CD4-positive, alpha-beta T cell treated with Interleukin-10 for 1 hour (primary cell): Measurements from ENCODE around the gene SLC16A7.
"Not testable (repeated sequence)": the region's sequence is repeated elsewhere in the genome, so short reads cannot be mapped to it uniquely, and the experiment has no call there.

Experiments
- DNase-seq: peaks from one replicate; pipeline ENCODE4 v3.0.0-alpha.2; 2020

Gene SLC16A7

DNA sequence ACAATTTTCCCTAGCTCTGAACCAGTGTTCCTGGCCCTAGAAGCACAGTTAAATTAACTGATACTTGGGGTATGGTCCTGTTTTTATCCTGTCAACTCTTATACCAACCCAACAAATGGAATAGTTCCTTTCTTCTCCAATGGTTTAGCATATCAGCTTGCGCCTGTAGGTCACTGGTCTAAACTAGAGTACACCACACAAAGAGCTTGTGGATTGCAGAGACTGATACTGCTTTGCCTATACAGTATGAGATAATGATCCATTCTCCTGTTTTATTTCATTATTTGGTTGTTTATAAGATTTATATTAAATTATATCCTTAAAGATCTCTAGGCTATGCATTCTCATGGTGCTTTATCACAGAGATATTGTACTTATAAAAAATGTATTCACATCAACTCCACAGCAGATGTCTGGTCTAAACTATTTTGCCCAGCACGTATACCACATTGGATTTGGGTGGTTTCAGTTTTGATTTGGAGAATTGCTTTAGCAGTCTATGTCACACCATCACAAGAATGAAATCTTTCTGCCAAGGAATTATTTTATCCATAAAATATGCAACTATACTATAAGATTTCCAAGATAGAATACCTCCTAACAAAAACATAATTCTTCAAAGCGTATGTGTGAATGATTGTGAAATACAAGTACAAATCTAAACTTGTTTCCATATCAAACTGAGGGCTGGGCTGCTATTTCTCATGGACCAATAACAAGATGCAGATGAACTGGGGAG is 142.1 kb downstream of the SLC16A7 start:
- no peak for DNase-seq

DNA sequence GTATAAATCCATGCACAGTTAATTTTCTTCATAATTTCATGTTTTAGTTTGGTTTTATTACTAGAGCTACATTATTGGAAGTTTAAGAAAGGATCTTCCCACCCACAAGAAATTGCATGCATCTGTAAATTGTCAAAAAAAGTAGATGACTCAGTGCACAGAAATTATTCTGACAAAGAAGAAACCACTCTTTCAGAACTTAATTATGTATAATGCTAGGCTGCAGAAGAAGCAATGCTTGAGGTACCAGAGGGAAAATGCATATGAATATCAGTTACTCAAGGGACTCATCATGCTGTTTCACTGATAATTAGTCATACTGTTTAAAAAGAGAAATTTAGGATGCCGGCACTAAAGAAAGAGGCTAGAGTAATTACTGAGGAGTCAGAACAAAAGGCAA is 147.0 kb downstream of the SLC16A7 start:
- DNase-seq, result no peak

DNA sequence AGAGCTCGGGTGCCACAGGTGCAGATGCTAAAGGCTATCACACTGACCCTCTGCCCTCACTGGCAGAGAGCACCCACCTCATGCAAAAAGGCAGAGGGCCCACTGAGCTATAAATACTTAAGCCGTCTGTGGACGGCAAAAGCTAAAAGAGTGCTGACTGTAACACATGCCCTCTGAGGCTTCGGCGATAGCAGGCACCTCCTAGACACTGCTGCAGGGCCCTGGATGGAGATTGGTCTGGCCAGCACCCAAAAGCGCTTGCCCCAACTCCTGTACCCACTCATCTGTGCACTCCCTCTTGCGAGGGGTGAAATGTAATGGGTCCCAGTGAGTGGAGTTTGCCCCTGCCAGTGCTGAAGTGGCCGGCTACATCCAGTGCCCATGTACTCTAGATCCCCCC is 148.7 kb downstream of the SLC16A7 start:
- DNase-seq, result no peak

DNA sequence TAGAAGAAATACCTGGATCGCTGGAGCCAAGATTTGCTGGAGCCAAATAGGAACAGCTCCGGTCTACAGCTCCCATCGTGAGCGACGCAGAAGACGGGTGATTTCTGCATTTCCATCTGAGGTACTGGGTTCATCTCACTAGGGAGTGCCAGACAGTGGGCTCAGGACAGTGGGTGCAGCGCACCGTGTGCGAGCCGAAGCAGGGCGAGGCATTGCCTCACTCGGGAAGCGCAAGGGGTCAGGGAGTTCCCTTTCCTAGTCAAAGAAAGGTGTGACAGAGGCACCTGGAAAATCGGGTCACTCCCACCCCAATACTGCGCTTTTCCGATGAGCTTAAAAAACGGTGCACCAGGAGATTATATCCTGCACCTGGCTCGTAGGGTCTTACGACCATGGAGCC is 155.3 kb downstream of the SLC16A7 start:
- not testable (repeated sequence) for DNase-seq

DNA sequence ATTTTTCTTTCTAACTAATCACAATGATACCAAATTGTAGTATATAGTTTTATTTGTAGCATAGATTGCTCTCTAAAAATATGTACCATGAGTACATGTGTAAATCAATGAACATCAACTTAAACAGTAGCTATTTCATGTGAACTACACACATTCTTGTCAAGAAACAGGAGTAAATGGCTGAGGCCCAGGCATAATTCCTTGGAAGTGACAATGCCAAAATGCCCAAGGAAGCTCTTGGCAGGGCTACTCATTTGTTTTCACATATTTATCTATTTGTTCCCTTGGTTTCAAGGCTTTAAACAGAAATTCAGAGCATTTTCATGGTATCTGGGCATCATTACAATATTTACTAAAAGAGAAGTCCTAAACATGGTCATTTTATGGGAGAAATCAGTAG is 165.7 kb downstream of the SLC16A7 start:
- DNase-seq, result no peak

DNA sequence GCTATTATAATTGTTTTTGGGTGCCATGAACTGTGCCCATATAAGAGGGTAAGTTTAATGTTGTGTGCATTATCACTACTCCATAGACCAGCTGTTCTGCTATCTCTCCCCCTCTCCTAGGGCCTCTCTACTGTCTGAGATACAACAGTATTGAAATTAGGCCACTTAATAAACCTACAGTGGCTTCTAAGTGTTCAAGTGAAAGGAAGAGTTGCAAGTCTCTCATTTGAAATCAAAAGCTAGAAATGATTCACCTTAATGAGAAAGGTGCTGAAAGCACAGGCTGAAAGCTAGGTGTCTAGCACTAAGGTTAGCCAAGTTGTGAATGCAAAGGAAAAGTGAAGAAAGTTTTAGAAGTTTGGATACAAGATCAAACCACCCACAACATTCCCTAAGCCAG is 168.0 kb downstream of the SLC16A7 start:
- DNase-seq, result no peak

DNA sequence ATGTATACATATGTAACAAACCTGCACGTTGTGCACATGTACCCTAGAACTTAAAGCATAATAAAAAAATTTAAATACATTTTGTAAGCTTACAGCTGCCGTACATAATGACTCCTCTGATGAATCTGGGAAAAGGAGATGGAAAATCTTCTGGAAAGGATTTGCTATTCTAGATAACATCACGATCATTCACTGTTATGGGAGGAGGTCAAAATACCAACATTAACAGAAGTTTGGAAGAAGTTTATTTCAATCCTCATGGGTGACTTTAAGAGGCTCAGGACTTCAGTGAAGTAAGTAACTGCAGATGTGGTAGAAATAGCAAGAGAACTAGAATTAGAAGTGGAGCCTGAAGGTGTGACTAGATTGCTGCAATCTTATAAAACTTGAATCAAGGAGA is 172.2 kb downstream of the SLC16A7 start:
- DNase-seq, result no peak

DNA sequence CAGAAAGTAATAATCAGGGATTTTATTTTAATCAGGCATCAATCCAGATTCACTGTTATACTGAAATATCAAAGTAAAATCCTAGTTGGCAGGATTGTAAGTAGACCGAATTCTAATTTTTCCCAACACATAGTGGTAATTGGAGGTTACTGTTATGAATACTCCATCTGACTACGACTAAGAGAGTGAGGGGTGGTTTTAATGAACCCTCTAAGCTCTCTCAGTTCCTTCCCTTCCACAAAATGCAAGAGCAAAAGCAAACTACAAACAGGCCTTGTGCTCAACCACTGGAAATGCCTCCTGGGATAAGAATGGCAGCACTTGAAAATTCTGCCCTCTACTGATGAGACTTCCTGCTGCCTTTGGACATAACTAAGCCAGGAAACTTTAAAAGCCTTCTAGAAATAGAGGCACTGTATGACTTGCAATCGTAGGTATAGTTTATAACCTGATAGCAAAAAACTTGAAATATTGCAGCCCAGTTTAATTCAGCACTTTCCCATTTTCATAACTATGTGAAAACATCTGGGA is 184.8 kb downstream of the SLC16A7 start:
- no peak for DNase-seq

DNA sequence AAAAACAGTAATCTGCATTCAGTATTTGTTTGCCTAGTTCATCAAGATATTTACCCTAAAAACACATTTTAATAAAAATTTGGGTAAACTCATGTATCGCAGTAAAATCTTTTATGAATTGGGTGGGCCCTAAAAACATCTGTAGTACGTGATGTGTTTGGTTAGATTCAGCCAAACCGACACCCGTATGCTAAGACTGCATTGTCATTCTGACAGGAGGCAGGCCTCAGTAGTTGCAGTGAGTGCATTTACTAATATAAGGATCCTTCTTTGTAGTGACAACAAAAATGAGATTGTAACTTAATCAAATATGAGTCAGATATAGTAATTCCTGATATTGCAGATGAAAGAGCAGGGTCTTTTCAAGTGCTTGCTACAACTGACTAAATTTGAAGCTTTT is 191.8 kb downstream of the SLC16A7 start:
- no peak for DNase-seq

DNA sequence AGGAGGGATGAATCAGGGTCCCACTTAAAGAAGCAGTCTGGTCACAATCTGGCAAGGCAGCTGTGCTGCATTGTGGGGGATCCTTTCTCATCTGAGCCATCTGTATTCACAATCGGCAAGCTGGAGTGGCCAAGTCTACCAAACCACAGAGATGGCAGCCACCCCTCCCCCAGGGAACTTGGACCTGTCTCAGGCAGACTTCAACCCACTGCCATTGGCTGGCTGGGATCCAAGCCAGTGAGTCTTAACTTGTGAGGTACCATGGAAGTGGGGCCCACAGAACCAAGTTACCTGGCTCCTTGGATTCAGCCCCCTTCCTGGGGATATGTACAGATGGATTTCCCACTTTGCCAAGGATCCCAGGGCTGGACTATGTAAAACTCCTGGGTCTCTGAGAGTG is 196.8 kb downstream of the SLC16A7 start:
- no peak for DNase-seq

DNA sequence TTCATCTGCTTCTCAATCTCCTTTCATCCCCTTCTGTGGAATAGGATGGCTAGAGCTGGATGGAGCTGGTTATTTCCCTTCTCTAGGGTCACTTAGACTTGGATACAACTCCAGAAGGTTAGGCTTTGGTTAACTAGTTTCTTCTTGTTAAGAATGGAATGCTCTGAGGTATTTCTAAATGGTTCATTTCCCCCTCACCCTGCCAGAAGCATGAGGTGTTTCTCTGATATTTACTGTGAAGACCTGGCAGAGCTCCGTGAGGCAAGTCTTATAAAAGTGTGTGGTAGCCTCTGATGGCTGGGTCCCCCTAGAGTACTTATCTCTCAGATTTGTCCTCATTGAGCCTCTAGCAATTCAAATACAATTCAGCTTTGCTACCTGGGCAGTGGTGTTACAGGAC is 207.9 kb downstream of the SLC16A7 start:
- DNase-seq, result no peak

DNA sequence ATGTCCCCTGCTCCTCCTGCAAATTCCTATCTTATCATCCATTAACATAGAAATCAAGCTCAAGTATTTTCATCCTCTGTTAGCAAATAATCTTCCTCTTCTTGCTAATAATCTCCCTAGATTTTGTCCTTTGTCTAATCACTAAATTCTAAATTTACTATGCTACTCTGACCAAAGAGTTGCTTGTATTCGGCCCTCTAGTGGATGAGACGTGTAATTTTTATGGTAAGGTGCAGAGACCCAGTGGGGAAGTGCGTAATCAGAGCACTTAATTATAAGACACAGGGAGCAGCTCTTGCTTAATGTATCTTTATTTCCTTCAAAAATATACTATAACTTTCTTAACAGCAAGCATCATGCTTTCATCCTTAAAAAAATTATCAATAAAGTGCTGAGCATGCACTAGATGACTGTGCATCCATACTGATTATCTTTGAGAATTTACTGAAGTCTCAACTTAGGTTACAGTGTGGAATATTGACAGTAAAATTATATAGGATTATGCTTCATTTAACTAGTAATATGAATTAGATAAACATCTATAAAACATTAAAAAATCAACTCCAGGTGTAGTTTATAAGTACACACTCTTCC is 212.6 kb downstream of the SLC16A7 start:
- DNase-seq, result peak; percentile 46

DNA sequence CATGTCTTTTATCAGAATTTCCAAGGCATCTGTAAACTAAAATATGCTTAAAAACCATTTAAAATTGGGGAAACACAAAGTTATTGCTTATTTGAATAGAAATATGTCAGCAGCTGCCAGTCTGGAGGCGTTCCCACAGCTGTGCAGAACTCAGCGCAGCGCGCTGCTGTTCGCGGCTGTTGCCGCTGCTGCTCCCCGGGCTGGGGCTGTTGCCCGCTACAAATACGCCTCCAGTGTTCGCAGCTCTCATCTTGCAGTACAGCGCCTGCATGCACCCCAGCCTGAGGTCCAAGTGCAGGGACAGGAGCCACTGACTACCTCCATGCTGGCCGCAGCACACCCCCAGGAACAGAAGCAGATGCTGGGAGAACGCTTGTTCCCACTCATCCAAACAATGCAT is 216.2 kb downstream of the SLC16A7 start:
- no peak for DNase-seq

DNA sequence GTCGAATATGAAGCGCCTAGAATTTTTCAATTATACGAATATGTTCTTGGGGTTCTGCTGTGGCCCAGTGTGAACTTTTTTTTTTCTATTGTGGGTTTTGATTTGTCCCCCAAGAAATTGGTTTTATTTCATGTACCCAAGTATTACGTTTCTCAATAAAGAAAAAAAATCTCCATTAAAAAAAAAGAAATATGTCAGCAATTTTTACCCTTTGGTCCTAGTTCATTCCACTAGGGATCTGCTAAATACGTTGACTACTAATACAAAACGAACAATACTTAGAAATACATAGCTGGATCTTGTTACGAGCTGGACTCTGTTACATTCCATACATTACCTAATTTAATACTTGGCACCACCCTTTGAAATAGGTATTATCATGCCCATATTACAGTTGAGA is 216.9 kb downstream of the SLC16A7 start:
- no peak for DNase-seq

DNA sequence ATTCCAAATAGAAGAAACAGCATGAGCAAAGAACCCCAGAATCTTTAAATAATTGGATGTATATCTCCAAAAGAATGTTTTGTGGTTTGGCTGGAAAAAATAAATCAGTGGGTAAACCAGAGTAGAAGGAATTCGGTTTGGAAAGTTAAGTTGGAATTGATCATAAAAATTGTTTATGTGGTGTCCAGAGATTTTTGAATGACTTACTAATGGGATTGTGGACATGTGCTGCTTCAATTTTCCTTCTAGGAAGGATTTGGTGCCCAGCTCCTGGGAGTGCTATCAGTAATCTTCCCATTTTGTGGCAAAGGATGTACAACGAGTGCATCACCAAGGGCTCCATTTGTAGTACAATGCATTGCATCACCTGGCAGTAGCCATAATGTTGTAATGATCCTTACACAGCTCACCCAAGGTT is 224.8 kb downstream of the SLC16A7 start:
- no peak for DNase-seq

DNA sequence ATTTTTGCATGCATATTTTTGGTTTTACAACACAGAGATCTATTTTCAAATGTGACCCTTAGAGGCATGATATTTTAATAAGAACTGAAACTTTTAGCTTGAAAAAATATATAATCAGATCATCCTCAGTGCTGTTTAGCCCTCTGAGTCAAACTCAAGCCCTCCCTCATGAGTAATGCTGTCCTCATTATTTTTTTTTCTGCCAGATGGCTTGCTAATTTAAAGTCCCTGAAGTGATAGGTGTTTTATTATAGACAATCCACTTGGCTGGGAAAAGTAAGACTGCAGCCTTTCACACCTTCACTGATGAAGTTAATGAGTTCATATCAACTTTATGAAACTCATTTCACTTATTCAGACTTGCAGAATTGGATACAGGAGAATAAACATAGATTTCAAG is 227.7 kb downstream of the SLC16A7 start:
- DNase-seq, result no peak

DNA sequence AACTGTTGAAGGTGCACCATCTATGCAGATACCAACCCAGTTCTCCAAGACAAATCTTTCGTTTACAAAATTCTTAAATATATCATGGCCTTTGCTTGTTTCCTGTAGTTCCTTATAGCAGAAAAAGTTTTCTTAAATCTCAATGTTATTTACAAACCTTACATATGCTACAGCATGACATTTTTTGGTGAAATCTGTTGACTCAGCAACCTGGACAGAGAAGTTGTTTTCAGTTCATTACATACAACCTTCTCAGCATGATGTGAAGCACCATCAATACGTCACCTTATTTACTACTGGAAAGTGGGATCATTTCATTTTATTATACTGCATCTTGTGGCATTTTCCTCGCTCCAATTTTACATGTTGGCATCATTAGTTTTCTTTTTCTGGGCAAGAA is 231.9 kb downstream of the SLC16A7 start:
- no peak for DNase-seq

DNA sequence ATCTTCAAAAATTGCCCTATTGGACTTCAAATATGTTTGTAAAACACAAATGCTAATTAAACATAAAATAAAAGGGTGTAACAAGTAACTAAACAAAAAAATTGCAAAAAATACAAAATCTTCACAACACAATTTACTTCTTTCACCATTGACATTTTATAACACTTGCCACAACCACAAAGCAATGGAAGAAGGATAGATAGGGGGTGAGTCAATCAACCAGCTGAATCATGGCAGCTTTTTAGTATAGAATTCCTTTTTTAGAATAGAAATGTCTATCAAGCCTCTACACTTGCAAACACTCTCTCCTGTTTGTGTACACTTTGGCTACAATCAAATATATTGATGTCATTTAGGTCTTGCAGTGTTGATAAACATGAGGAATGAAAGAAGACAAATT is 232.7 kb downstream of the SLC16A7 start:
- DNase-seq, result no peak

DNA sequence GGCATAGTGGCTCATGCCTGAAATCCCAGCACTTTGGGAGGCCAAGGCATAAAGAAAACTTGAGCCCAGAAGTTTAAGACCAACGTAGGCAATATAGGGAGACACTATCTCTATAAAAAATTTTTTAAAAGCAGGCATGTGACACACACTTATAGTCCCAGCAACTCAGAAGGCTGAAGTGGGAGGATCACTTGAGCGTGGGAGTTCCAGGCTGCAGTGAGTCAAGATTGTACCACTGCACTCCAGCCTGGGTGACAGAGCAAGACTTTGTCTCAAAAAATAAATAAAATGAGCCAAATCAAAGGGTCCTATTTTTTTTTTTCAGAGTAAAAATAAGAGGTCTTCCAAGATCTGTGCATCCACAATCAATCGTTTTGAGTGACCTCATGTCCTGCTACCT is 237.6 kb downstream of the SLC16A7 start:
- no peak for DNase-seq

DNA sequence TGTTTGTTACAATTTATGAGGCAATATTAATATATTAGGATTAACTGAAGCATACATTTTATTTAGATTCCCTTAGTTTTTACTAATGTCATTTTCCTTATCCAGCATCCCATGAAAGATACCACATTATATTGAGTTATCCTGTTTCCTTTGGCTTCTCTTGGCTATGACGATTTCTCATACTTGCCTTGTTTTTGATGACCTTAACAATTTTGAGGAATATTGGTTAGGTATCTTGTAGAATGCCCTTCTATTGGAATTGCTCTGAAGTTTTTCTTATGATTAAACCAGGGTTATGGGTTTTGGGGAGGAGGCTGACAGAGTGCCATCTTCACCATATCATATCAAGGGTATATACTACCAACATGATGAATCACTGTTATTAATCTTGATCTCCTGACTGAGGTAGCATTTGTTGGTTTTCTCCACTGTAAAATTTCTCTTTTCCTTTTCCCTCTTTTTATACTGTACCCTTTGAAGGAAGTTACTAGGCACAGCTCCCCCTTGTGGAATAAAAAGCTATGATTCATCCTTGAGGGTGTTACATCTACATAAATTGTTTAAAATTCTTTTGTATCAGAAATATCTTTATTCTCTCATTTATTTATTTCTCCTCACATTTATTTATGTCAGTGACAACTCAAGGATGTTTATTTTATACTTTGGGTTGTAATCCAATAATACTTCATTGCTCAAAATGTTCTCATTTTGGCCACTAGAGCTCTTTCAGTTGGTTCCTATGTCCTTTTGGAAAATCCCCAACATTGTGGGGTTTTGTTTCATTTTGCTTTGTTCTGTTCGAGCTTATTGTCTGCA is 239.0 kb downstream of the SLC16A7 start:
- peak; percentile 28 for DNase-seq
